Measurements from ENCODE around the gene WDR27.

DNA sequence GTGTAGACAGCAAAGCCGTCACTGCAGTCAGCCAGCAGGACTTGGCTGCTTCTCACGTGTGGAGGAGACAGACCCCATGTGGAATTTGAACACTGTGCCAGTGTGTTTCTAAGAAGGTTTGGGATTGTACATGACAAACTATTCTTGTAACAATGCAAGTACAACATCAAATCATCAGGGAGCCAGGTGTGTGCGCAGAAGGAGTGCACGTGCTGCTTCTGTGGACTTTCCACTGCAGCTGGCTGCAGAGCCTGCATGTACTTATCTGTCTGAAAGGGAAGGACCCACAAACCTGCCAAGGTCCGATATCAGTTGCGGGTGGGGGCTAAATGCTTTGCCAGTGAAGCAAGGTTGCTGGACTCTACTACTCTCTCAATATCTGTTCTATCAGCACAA, 211.6 kb downstream of the WDR27 start:
- TF ChIP-seq, protein P1, sequence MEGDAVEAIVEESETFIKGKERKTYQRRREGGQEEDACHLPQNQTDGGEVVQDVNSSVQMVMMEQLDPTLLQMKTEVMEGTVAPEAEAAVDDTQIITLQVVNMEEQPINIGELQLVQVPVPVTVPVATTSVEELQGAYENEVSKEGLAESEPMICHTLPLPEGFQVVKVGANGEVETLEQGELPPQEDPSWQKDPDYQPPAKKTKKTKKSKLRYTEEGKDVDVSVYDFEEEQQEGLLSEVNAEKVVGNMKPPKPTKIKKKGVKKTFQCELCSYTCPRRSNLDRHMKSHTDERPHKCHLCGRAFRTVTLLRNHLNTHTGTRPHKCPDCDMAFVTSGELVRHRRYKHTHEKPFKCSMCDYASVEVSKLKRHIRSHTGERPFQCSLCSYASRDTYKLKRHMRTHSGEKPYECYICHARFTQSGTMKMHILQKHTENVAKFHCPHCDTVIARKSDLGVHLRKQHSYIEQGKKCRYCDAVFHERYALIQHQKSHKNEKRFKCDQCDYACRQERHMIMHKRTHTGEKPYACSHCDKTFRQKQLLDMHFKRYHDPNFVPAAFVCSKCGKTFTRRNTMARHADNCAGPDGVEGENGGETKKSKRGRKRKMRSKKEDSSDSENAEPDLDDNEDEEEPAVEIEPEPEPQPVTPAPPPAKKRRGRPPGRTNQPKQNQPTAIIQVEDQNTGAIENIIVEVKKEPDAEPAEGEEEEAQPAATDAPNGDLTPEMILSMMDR (conservative IDR thresholded peaks at IDR 0.05; ENCODE audit: low read length): no peak
- no peak for TF ChIP-seq EZH2phosphoT487 (IDR thresholded peaks at IDR 0.05; ENCODE audit: borderline replicate concordance, low read depth, low read length)
